Liver (tissue), 9 donors: ENCODE measurements around the gene NUDCD2. TPM values are rescaled to one million over a fixed set of nuclear protein-coding genes. Genes with fewer than 3 reads are reported as not detected.

Source experiments
- DNase-seq: peaks from one replicate; pipeline ENCODE4 v3.0.0-alpha.2; 2017; ENCODE audit warnings: low spot score
- H3K27ac ChIP-seq, 2 donors: one replicate each; pipeline ENCODE4 v1.7.0; 2013; ENCODE audit warnings: inconsistent platforms in 2 of 2, low read length in 2 of 2, control low read depth in 1 of 2, low read depth in 1 of 2, mild to moderate bottlenecking in 1 of 2
- H3K27me3 ChIP-seq, 4 donors: one replicate each; pipeline versions ENCODE4 v1.6.1 to v1.7.0; 2013; ENCODE audit warnings: low read length in 3 of 4, inconsistent platforms in 1 of 4, mild to moderate bottlenecking in 1 of 4, moderate library complexity in 1 of 4; ENCODE audit not compliant: control insufficient read depth in 4 of 4, insufficient read depth in 4 of 4
- H3K36me3 ChIP-seq, 4 donors: one replicate each; pipeline versions ENCODE4 v1.6.1 to v1.7.0; 2013; ENCODE audit warnings: low read length in 3 of 4, mild to moderate bottlenecking in 3 of 4, low read depth in 1 of 4, moderate library complexity in 1 of 4; ENCODE audit not compliant: control insufficient read depth in 4 of 4, insufficient read depth in 3 of 4
- H3K4me1 ChIP-seq, 4 donors: one replicate each; pipeline versions ENCODE4 v1.6.1 to v1.7.0; 2013; ENCODE audit warnings: low read length in 3 of 4, mild to moderate bottlenecking in 3 of 4, moderate library complexity in 1 of 4; ENCODE audit not compliant: control insufficient read depth in 4 of 4, insufficient read depth in 4 of 4
- H3K4me3 ChIP-seq, 3 donors: one replicate each; pipeline versions ENCODE4 v1.6.1 to v1.7.0; 2013; ENCODE audit warnings: low read length in 3 of 3, control low read depth in 1 of 3, low read depth in 1 of 3, mild to moderate bottlenecking in 1 of 3
- H3K9ac ChIP-seq, 2 donors: one replicate each; pipeline ENCODE4 v1.7.0; 2013; ENCODE audit warnings: low read length in 2 of 2, mild to moderate bottlenecking in 2 of 2, moderate library complexity in 2 of 2, control low read depth in 1 of 2, low read depth in 1 of 2
- H3K9me3 ChIP-seq, 4 donors: one replicate each; pipeline versions ENCODE4 v1.6.1 to v1.7.0; 2013; ENCODE audit warnings: low read length in 3 of 4; ENCODE audit not compliant: control insufficient read depth in 4 of 4
- ATF3 ChIP-seq: IDR thresholded peaks from 2 replicates; pipeline ENCODE4 v1.6.1; 2016; ENCODE audit warnings: antibody characterized with exemption
- EGR1 ChIP-seq, 2 donors: IDR thresholded peaks; 2 replicates each; pipeline ENCODE4 v1.6.1; 2016 to 2018; ENCODE audit warnings: antibody characterized with exemption in 2 of 2, low read depth in 2 of 2
- FOXA1 ChIP-seq: IDR thresholded peaks from 2 replicates; pipeline ENCODE4 v1.6.1; 2016; ENCODE audit warnings: antibody characterized with exemption
- FOXA2 ChIP-seq: IDR thresholded peaks from 2 replicates; pipeline ENCODE4 v1.6.1; 2016; ENCODE audit warnings: antibody characterized with exemption
- GABPA ChIP-seq, 2 donors: IDR thresholded peaks in 1 of 2; conservative IDR thresholded peaks in 1 of 2; 2 replicates each; pipeline ENCODE4 v1.6.1; 2016; ENCODE audit warnings: antibody characterized with exemption in 2 of 2, mild to moderate bottlenecking in 1 of 2, moderate library complexity in 1 of 2
- HNF4A ChIP-seq, 2 donors: conservative IDR thresholded peaks; 2 replicates each; pipeline ENCODE4 v1.6.1; 2016; ENCODE audit warnings: antibody characterized with exemption in 2 of 2, mild to moderate bottlenecking in 2 of 2
- HNF4G ChIP-seq: IDR thresholded peaks from 2 replicates; pipeline ENCODE4 v1.6.1; 2016; ENCODE audit warnings: antibody characterized with exemption
- JUND ChIP-seq, 2 donors: IDR thresholded peaks; 2 replicates each; pipeline ENCODE4 v1.6.1; 2016; ENCODE audit warnings: antibody characterized with exemption in 2 of 2
- NR2F2 ChIP-seq: IDR thresholded peaks from 2 replicates; pipeline ENCODE4 v1.6.1; 2016; ENCODE audit warnings: antibody characterized with exemption
- RAD21 ChIP-seq, 2 donors: IDR thresholded peaks; 2 replicates each; pipeline ENCODE4 v1.6.1; 2016; ENCODE audit warnings: antibody characterized with exemption in 2 of 2, mild to moderate bottlenecking in 2 of 2
- RXRA ChIP-seq, 2 donors: IDR thresholded peaks; 2 replicates each; pipeline ENCODE4 v1.6.1; 2017 to 2018; ENCODE audit warnings: antibody characterized with exemption in 2 of 2, mild to moderate bottlenecking in 1 of 2
- TAF1 ChIP-seq: conservative IDR thresholded peaks from 2 replicates; pipeline ENCODE4 v1.6.1; 2016; ENCODE audit warnings: antibody characterized with exemption, mild to moderate bottlenecking
- YY1 ChIP-seq: IDR thresholded peaks from 2 replicates; pipeline ENCODE4 v1.6.1; 2016; ENCODE audit warnings: antibody characterized with exemption, mild to moderate bottlenecking
- ZBTB33 ChIP-seq: IDR thresholded peaks from 2 replicates; pipeline ENCODE4 v1.6.1; 2016; ENCODE audit warnings: antibody characterized with exemption
- WGBS: extraction: QIAGEN DNeasy Blood & Tissue Kit; methylation state at CpG from one replicate; pipeline ENCODE4 v1.1.7; 2013; 5-methylcytosine and 5-hydroxymethylcytosine counted together
- polyA plus RNA-seq, 2 donors: library from polyadenylated mRNA; stranded (reverse) in 1 of 2; unstranded in 1 of 2; fragments of 200-250 nt in 1 of 2; fragments of >200 nt in 1 of 2; fragmentation: Nextera tagmentation in 1 of 2; extraction: Ambion mirVana in 1 of 2; gene quantifications; one replicate each; pipeline versions ENCODE4 v1.2.1 to v1.2.3, GENCODE V29; 2013 to 2015
- total RNA-seq, 2 donors: library from RNA; depleted of rRNA; stranded (reverse); fragments of >200 nt; gene quantifications; one replicate each; pipeline ENCODE4 v1.2.3, GENCODE V29; 2014
- donor health status: healthy.
- donor health status: healthy.
- donor health status: healthy.
- donor health status: healthy.
- donor health status: healthy.

Gene NUDCD2
- total and polyA plus RNA-seq, 4 donors, result 1.8 to 32.0 (median 4.3) TPM

GRCh38 chr5:163463063-163463435, 3.1 kb upstream of the NUDCD2 start:
- Histone ChIP-seq H3K9me3 (no peaks in the 10 kb centered on the region), H3K4me3 (no peak overlapping the region), H3K36me3 (no peaks in the 10 kb centered on the region), H3K27me3 (no peaks in the 10 kb centered on the region), H3K27ac (no peak overlapping the region), H3K4me1 (peaks cover 6 to 30% (median 24%) of the 10 kb centered on the region in 4 donors), H3K9ac (no peak overlapping the region)
- TF ChIP-seq GABPA (IDR thresholded peaks at IDR 0.05 in 1 of 2, conservative IDR thresholded peaks at IDR 0.05 in 1 of 2) (no peak), FOXA1 (no peak)
- DNase-seq, result no peak

- Histone ChIP-seq H3K4me1 (peaks cover 9 to 30% (median 24%) of the 10 kb centered on the region in 4 donors), H3K9ac (peak within 1 kb of the TSS; percentile 70 to 98), H3K9me3 (no peaks in the 10 kb centered on the region), H3K36me3 (peaks cover 0 to 4% (median 0%) of the 10 kb centered on the region in 4 donors), H3K27ac (peak within 1 kb of the TSS; percentile 95 to 96), H3K4me3 (peak within 1 kb of the TSS; percentile 68 to 77 (median 71)), H3K27me3 (no peaks in the 10 kb centered on the region)
- under 1% methylated on average over 23 of the region's 23 CpGs for WGBS
- no peak for DNase-seq
- TF ChIP-seq EGR1 (IDR thresholded peaks at IDR 0.05; ENCODE audit: low read depth in 2 of 2), result peak in 1 of 2 donors; percentile 4
- no peak for TF ChIP-seq RXRA (IDR thresholded peaks at IDR 0.05)
Observed at GRCh38 chr5:163460562-163461171, 765 bp upstream of the NUDCD2 start, which contains the start of gene HMMR. Gene HMMR (plus strand): TSS chr5:163460632. CDS start chr5:163460693, 61 bp downstream.

GRCh38 chr5:163459462-163459818, 462 bp downstream of the NUDCD2 start:
- Histone ChIP-seq H3K9ac (peak overlapping the region; percentile 70 to 98), H3K9me3 (no peaks in the 10 kb centered on the region), H3K36me3 (peaks cover 0 to 8% (median 2%) of the 10 kb centered on the region in 4 donors), H3K27me3 (no peaks in the 10 kb centered on the region), H3K4me1 (peaks cover 11 to 30% (median 24%) of the 10 kb centered on the region in 4 donors), H3K4me3 (peak overlapping the region; percentile 55 to 77 (median 61)), H3K27ac (peak overlapping the region; percentile 95 to 96)
- TF ChIP-seq FOXA2, result no peak
- peak; percentile 34 for TF ChIP-seq TAF1
- TF ChIP-seq FOXA1, result no peak
- no peak for DNase-seq
- WGBS, result under 1% methylated on average over 12 of the region's 12 CpGs

- Histone ChIP-seq H3K36me3 (peaks cover 0 to 10% (median 2%) of the 10 kb centered on the region in 4 donors), H3K9me3 (no peaks in the 10 kb centered on the region), H3K4me1 (peaks cover 11 to 30% (median 24%) of the 10 kb centered on the region in 4 donors), H3K27ac (peak overlapping the region; percentile 95 to 96), H3K4me3 (peak overlapping the region in 2 of 3 donors; percentile 55 to 77), H3K9ac (peak overlapping the region; percentile 70 to 98), H3K27me3 (no peaks in the 10 kb centered on the region)
- 36% methylated on average over 6 of the region's 6 CpGs for WGBS
- no peak for DNase-seq
- TF ChIP-seq YY1, result no peak
- TF ChIP-seq RAD21 (IDR thresholded peaks at IDR 0.05), result no peak
- TF ChIP-seq HNF4G, result no peak
- TF ChIP-seq GABPA (IDR thresholded peaks at IDR 0.05 in 1 of 2, conservative IDR thresholded peaks at IDR 0.05 in 1 of 2), result no peak
- no peak for TF ChIP-seq HNF4A (conservative IDR thresholded peaks at IDR 0.05)
- no peak for TF ChIP-seq ZBTB33
- TF ChIP-seq FOXA2, result no peak
- no peak for TF ChIP-seq FOXA1
- no peak for TF ChIP-seq JUND (IDR thresholded peaks at IDR 0.05)
- no peak for TF ChIP-seq RXRA (IDR thresholded peaks at IDR 0.05)
- no peak for TF ChIP-seq ATF3
- TF ChIP-seq NR2F2, result no peak
Observed at GRCh38 chr5:163458778-163459385, 1.0 kb downstream of the NUDCD2 start.
